Astrocyte (in vitro differentiated cells and primary cell): Measurements from ENCODE around the gene UACA. TPM values are rescaled to one million over a fixed set of nuclear protein-coding genes. Genes with fewer than 3 reads are reported as not detected.

ENCODE experiments used
- DNase-seq: peaks from one replicate; pipeline ENCODE4 v3.0.0-alpha.2; 2010; ENCODE audit warnings: low read depth
- FAIRE-seq: peaks from 2 replicates; lab custom pipeline; 2011; peaks lifted over from hg19 to GRCh38; lab: Jason Lieb, UNC
- H2AFZ ChIP-seq: 2 replicates; pipeline ENCODE4 v1.6.0; 2012; ENCODE audit warnings: low read depth, low read length, inconsistent platforms
- H3K27ac ChIP-seq: 2 replicates; pipeline ENCODE4 v1.5.1; 2011; ENCODE audit warnings: low read depth, low read length, inconsistent platforms
- H3K27me3 ChIP-seq: 2 replicates; pipeline ENCODE4 v1.6.0; 2011; ENCODE audit warnings: low read length, inconsistent platforms; ENCODE audit not compliant: insufficient read depth
- H3K36me3 ChIP-seq: 2 replicates; pipeline ENCODE4 v1.5.1; 2011; ENCODE audit warnings: low read length, inconsistent platforms; ENCODE audit not compliant: insufficient read depth
- H3K4me1 ChIP-seq: 2 replicates; pipeline ENCODE4 v1.5.1; 2011; ENCODE audit warnings: low read length, inconsistent platforms; ENCODE audit not compliant: insufficient read depth
- H3K4me2 ChIP-seq: 2 replicates; pipeline ENCODE4 v1.6.0; 2012; ENCODE audit warnings: low read length, inconsistent platforms
- H3K4me3 ChIP-seq: 2 replicates; pipeline ENCODE4 v1.5.1; 2011; ENCODE audit warnings: low read depth, mild to moderate bottlenecking, low read length, inconsistent platforms; ENCODE audit not compliant: insufficient read depth
- H3K79me2 ChIP-seq: 2 replicates; pipeline ENCODE4 v1.6.0; 2012; ENCODE audit warnings: mild to moderate bottlenecking, low read length, inconsistent platforms; ENCODE audit not compliant: insufficient read depth
- H3K9ac ChIP-seq: 2 replicates; pipeline ENCODE4 v1.6.0; 2012; ENCODE audit warnings: mild to moderate bottlenecking, low read length, inconsistent platforms
- H3K9me3 ChIP-seq: 2 replicates; pipeline ENCODE4 v1.5.1; 2012; ENCODE audit warnings: low read depth, mild to moderate bottlenecking, low read length, inconsistent platforms; ENCODE audit not compliant: insufficient read depth
- H4K20me1 ChIP-seq: 2 replicates; pipeline ENCODE4 v1.6.0; 2012; ENCODE audit warnings: low read length, inconsistent platforms; ENCODE audit not compliant: insufficient read depth
- H3K27ac Mint-ChIP-seq: one replicate; pipeline ENCODE4 v1.8.0; 2021; ENCODE audit warnings: mild to moderate bottlenecking, mixed read lengths; ENCODE audit not compliant: unreplicated experiment
- H3K27me3 Mint-ChIP-seq: one replicate; pipeline ENCODE4 v1.8.0; 2021; ENCODE audit warnings: low read depth, mixed read lengths; ENCODE audit not compliant: unreplicated experiment
- H3K36me3 Mint-ChIP-seq: one replicate; pipeline ENCODE4 v1.8.0; 2021; ENCODE audit warnings: low read depth, mixed read lengths; ENCODE audit not compliant: unreplicated experiment
- H3K4me1 Mint-ChIP-seq: one replicate; pipeline ENCODE4 v1.8.0; 2021; ENCODE audit warnings: low read depth, mixed read lengths; ENCODE audit not compliant: unreplicated experiment
- H3K4me3 Mint-ChIP-seq: one replicate; pipeline ENCODE4 v1.8.0; 2021; ENCODE audit warnings: mild to moderate bottlenecking, moderate library complexity, mixed read lengths; ENCODE audit not compliant: unreplicated experiment
- H3K9me3 Mint-ChIP-seq: one replicate; pipeline ENCODE4 v1.8.0; 2021; ENCODE audit warnings: mild to moderate bottlenecking, mixed read lengths; ENCODE audit not compliant: unreplicated experiment
- EZH2 ChIP-seq: IDR thresholded peaks from 2 replicates; pipeline ENCODE4 v1.6.1; 2012; ENCODE audit warnings: mild to moderate bottlenecking, low read length, inconsistent platforms; ENCODE audit not compliant: insufficient read depth
- total RNA-seq: library from RNA; stranded (reverse); gene quantifications from 2 replicates; pipeline ENCODE4 v1.2.1, GENCODE V29; 2021
- TF ChIP-seq, protein P1 (sequence below): IDR thresholded peaks from 2 replicates; pipeline ENCODE4 v1.5.1; 2011; ENCODE audit warnings: low read depth, mild to moderate bottlenecking, inconsistent platforms, low read length, moderate library complexity; ENCODE audit not compliant: insufficient read depth

UACA gene
- total RNA-seq, 1 donor from 2014 or later = 168 TPM

DNA sequence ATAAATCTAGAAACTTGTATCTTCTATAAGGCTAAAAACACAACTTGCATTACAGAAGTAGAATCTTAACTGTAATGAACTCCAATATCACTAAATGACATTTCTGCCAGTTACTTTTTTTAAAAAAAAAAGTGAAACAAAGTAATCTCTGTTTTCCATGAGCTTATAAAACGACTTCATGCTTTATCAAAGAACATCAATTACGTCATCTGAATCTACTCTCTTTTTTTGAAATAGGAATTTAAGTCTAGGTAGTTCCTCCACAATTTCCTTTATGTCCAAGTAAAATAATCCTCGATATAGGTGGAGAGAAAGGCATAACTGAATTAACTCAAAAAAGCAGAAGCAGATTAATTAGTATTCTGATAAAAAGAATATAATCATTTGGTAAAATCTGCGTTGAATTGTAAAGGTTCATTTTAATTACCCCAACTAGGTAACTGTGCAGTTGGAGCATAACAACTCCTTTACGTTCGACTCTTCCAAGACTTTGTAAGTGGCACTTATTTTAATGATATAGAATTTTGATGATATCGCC lies 1.4 kb downstream of the UACA start:
- Mint-ChIP-seq H3K36me3 (no peaks in the 10 kb centered on the region), H3K27me3 (no peaks in the 10 kb centered on the region), H3K27ac (peak overlapping the region; percentile 89), H3K4me1 (peaks cover 43% of the 10 kb centered on the region), H3K9me3 (no peaks in the 10 kb centered on the region), H3K4me3 (peak overlapping the region; percentile 96)
- Histone ChIP-seq H3K4me1 (peaks cover 23% of the 10 kb centered on the region), H3K27me3 (no peaks in the 10 kb centered on the region), H3K4me2 (peak overlapping the region; percentile 96), H3K4me3 (peak overlapping the region; percentile 91), H3K36me3 (peaks cover 2% of the 10 kb centered on the region), H3K9me3 (no peaks in the 10 kb centered on the region), H4K20me1 (peaks cover 25% of the 10 kb centered on the region), H3K9ac (peak overlapping the region; percentile 98), H3K27ac (peak overlapping the region; percentile 92), H3K79me2 (peaks cover 62% of the 10 kb centered on the region), H2AFZ (no peak overlapping the region)
- DNase-seq (no peak), FAIRE-seq (no peak)
- no peak for TF ChIP-seq EZH2
- TF ChIP-seq, protein P1, sequence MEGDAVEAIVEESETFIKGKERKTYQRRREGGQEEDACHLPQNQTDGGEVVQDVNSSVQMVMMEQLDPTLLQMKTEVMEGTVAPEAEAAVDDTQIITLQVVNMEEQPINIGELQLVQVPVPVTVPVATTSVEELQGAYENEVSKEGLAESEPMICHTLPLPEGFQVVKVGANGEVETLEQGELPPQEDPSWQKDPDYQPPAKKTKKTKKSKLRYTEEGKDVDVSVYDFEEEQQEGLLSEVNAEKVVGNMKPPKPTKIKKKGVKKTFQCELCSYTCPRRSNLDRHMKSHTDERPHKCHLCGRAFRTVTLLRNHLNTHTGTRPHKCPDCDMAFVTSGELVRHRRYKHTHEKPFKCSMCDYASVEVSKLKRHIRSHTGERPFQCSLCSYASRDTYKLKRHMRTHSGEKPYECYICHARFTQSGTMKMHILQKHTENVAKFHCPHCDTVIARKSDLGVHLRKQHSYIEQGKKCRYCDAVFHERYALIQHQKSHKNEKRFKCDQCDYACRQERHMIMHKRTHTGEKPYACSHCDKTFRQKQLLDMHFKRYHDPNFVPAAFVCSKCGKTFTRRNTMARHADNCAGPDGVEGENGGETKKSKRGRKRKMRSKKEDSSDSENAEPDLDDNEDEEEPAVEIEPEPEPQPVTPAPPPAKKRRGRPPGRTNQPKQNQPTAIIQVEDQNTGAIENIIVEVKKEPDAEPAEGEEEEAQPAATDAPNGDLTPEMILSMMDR = no peak

DNA sequence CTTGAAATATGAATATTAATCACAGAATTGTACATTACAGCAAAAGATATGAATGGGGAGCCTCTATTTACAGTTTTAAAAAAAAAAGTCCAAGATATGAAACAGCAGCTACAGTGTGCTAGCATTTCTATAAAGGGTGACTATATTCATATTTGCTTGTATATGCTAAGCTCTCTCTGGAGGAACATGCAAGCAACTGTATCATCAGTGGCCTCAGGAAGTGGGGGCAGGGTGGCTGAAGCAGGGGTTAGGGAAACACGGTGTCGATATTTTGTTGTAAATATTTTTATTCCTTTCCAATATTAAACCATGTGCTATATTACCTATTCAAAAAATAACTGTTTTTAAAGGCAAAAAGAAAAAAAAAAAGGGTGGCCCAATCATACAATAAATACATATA lies 2.3 kb downstream of the UACA start:
- Histone ChIP-seq H3K9me3 (no peaks in the 10 kb centered on the region), H3K27me3 (no peaks in the 10 kb centered on the region), H4K20me1 (peaks cover 25% of the 10 kb centered on the region), H3K4me1 (peaks cover 20% of the 10 kb centered on the region), H3K79me2 (peaks cover 72% of the 10 kb centered on the region), H2AFZ (no peak overlapping the region), H3K36me3 (peaks cover 2% of the 10 kb centered on the region), H3K27ac (peak overlapping the region; percentile 92), H3K4me3 (peak overlapping the region; percentile 91), H3K4me2 (peak overlapping the region; percentile 96), H3K9ac (peak overlapping the region; percentile 98)
- Mint-ChIP-seq H3K27me3 (no peaks in the 10 kb centered on the region), H3K4me3 (peak overlapping the region; percentile 96), H3K9me3 (no peaks in the 10 kb centered on the region), H3K36me3 (no peaks in the 10 kb centered on the region), H3K4me1 (peaks cover 41% of the 10 kb centered on the region), H3K27ac (peak overlapping the region; percentile 83)
- FAIRE-seq (no peak), DNase-seq (no peak)
- no peak for TF ChIP-seq EZH2
- TF ChIP-seq, protein P1 = no peak

GRCh38 chr15:70758790-70759462 lies 4.4 kb downstream of the UACA start:
- H3K9me3 ChIP-seq = no peaks in the 10 kb centered on the region
- FAIRE-seq = no peak
- peak overlapping the region; percentile 74 for H3K4me2 ChIP-seq
- no peak overlapping the region for H2AFZ ChIP-seq
- H3K27me3 Mint-ChIP-seq = no peaks in the 10 kb centered on the region
- H3K27ac ChIP-seq = no peak overlapping the region
- H3K4me3 Mint-ChIP-seq = peak overlapping the region; percentile 76
- DNase-seq = no peak
- TF ChIP-seq EZH2 = no peak
- TF ChIP-seq, protein P1 = no peak
- peaks cover 25% of the 10 kb centered on the region for H3K4me1 Mint-ChIP-seq
- H3K36me3 ChIP-seq = peaks cover 8% of the 10 kb centered on the region
- H4K20me1 ChIP-seq = peaks cover 45% of the 10 kb centered on the region
- H3K36me3 Mint-ChIP-seq = no peaks in the 10 kb centered on the region
- H3K27ac Mint-ChIP-seq = peak overlapping the region; percentile 58
- H3K9me3 Mint-ChIP-seq = no peaks in the 10 kb centered on the region
- H3K9ac ChIP-seq = peak overlapping the region; percentile 50
- no peaks in the 10 kb centered on the region for H3K27me3 ChIP-seq
- peaks cover 93% of the 10 kb centered on the region for H3K79me2 ChIP-seq
- H3K4me1 ChIP-seq = peaks cover 9% of the 10 kb centered on the region
- peak overlapping the region; percentile 21 for H3K4me3 ChIP-seq
